Measurements from ENCODE around the gene ACTN1.
"Not testable (repeated sequence)": the region's sequence is repeated elsewhere in the genome, so short reads cannot be mapped to it uniquely, and the experiment has no call there.

ACTN1 gene

GRCh38 chr14:68979021-68979721 lies at the start of gene ACTN1:
Gene ACTN1, minus strand, starts transcription at chr14:68979302. Its CDS starts 246 bp downstream, at chr14:68979056.
- peak; percentile 67 to 80 for DNase-seq

- no peak for DNase-seq
Observed at GRCh38 chr14:69027242-69027913, 48.3 kb upstream of the ACTN1 start.

GRCh38 chr14:69023035-69023434 lies 43.9 kb upstream of the ACTN1 start:
- DNase-seq = no peak

- not testable (repeated sequence) for DNase-seq
Observed at GRCh38 chr14:69022093-69022492, 43.0 kb upstream of the ACTN1 start.

- no peak for DNase-seq
Observed at GRCh38 chr14:69017706-69018105, 38.6 kb upstream of the ACTN1 start.

GRCh38 chr14:69014829-69015259 lies 35.7 kb upstream of the ACTN1 start:
- no peak for DNase-seq

DNA sequence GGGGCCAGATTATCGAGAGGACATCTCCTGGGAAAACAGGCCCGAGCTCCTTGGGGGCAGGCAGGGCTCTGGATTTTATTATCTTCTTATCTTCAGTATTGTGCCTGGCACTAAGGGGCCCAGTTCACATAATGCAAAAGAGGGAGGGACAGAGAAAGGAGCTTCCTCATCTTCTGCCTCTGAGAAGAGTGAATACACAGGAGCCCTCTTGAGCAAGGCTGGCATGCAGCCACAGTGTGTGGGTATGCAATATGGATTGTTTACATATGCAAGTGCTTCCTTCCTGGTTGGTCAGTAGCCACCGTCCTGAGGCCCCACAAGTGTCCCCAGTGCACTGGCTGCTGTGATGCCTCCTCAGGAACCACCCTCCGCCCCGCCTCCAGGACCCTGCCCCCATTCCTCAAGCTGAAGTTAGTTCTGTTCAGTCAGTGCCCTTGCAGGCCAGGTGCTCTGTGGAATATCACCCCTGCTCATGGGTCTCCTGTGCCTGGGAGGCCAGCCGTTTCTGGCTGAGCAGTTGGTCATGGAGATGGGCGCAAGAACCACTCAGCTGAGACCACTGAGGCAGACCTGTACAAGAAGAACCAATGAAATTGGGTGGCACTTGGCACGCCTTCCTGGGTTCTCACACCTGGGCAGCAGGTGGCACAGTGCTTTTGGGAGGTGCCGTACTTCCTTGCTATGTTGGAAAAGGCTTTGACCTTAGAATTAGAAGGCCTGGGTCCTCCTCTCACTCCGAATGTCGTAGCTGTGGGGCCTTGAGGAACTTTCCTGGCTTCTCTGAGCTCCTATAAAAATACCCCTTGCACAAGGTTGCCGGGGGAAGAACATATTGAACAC lies 35.1 kb upstream of the ACTN1 start:
- peak; percentile 9 to 71 for DNase-seq

GRCh38 chr14:69012256-69012953 lies 33.3 kb upstream of the ACTN1 start:
- DNase-seq = no peak

GRCh38 chr14:69010648-69011047 lies 31.5 kb upstream of the ACTN1 start:
- no peak for DNase-seq

- DNase-seq = no peak
Observed at GRCh38 chr14:69008421-69008884, 29.4 kb upstream of the ACTN1 start.

DNA sequence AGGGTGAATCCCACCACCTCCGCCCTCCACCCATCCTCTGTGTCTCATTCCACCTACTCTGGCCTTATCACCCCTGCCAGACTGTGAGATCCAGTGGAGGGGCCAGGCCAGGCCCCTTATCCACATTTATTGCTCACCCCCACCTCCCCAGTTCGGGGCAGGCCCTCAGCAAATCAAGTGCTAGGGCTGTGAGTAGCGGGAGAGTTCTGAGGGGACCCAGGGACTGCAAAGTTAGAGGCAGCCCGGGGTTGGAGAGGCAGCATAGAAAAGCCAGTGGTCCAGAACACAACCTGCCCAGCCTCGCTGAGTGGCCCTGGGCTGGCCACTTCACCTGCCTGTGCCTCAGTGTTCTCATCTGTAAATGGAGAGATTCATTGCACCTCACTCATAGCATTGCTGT lies 27.2 kb upstream of the ACTN1 start:
- DNase-seq = no peak

GRCh38 chr14:69005432-69006148 lies 26.5 kb upstream of the ACTN1 start:
- DNase-seq = no peak

DNA sequence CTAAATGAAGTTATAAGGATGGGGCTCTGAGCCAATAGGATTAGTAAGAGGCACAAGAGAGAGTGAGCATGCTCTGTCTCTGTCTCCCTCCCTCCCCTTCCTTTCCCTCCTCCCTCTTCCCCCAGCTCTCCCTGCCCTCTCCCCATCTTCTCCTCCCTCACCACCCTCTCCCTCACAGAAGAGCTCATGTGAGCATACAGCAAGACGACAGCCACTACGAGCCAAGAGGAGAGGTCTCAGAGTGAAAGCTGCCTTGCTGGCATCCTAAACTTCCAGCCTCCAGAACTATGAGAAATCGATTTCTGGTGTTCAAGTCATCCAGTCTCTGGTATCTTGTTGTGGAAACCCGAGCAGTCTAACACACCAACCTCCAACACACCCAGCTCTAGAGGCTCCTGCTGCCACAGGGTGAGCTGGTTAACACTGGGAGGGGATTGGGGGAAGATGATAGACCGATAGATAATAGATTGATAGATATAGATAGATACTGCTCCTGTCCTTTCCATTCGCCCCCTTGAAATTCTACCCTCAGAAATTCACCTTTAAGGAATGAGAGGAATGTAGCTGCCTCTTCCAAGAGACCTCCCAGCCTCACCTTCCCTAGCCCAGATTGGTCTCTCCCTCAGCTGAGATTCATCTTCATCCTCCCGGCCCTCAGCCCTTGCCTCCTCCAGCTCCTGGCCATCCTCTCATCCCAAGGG lies 25.8 kb upstream of the ACTN1 start:
- no peak for DNase-seq

- no peak for DNase-seq
Observed at GRCh38 chr14:69003626-69004025, 24.5 kb upstream of the ACTN1 start.

GRCh38 chr14:69002069-69002468 lies 23.0 kb upstream of the ACTN1 start:
- peak in 1 of 2 donors; percentile 10 for DNase-seq

GRCh38 chr14:69001375-69001774 lies 22.3 kb upstream of the ACTN1 start:
- no peak for DNase-seq

GRCh38 chr14:68998062-68998461 lies 19.0 kb upstream of the ACTN1 start:
- no peak for DNase-seq

DNA sequence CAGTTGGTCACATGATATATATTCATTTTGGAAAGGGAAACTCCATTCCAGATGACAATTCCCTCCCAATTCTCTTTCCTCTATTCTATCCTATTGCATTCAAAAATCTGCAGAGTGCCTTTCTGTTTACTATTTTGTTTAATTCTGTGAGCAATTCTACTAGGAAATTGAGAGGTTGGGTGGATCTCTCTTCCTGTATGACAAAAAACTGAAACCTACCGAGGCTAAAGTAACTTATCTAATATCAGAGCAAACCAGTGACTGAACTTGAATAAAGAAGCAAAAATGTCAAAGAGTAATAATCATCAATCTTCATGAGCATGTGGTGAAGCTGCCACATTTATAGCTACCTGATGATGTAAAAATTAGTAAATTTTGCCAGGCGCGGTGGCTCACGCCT lies 16.6 kb upstream of the ACTN1 start:
- DNase-seq = no peak

GRCh38 chr14:68994056-68994455 lies 15.0 kb upstream of the ACTN1 start:
- DNase-seq = no peak

- no peak for DNase-seq
Observed at GRCh38 chr14:68987653-68988036, 8.5 kb upstream of the ACTN1 start.

DNA sequence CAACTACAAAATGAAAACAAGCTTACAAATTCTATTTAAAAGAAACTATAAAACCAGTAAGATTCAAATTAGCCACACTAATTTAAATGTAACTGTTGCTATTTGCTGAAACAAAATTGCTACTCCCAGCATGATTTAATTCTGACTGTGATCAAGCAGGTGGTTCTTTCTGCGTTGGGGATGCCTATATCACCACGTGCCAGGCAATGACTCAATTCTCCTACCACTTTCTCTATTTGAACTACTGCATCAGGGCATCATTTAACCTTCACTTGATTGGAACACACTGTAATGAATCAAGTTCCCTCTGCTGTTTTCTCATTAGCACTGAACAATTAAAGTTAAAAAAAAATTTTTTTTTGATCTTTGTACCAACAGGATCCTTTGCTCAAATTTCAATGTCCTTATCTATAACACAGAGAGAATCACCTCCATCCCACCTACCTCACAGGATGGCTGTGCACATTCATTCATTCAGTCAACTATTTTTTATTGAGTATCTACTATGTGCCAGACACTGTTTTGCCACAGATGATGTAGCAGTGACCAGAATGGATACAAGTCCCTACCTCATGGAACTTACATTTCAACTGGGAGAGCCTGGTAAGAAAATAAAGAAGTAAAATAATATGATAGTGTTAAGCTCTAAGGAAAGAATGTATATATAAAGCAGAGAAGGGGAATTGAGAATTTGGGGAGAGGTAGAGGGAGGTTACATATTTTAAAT lies 8.0 kb upstream of the ACTN1 start:
- no peak for DNase-seq

Data from CD4-positive, alpha-beta T cell treated with Interleukin-1 beta for 1 hour (primary cell).